ENCODE measurements around the gene COL15A1. TPM values are rescaled to one million over a fixed set of nuclear protein-coding genes. Genes with fewer than 3 reads are reported as not detected.

The COL15A1 gene
- polyA plus RNA-seq, 1 donor: 19.7 TPM

DNA sequence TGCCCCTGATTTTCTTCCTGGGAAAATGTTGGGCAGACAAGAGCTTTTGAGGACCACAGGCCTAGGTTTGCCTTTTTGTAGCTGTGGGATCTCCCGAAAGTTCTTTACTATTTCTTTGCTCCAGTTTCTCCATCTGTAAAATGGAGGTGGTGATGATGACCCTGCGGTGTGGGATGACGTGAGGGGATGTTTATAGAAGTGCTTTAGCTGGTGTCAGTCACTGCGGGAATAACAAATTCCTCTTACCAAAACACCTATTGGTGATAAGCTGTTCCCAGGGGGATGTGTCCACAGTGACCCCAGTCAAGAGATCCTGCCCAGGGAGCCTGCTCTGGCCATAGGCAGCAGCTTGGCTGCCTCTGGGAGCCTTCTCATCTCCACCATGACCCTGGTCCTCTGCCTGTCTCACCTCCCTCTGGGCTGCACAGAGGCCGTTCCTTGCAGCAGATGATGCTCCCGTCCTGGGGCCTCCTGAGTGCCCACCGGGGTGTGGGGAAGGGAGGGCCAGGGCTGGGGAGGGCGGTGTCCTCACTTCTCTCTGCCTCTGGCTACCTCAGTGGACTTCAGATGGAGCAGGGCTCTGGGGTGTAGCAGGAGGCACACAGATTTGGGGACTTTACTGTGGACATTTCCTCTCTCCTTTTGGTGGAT lies 77.2 kb downstream of the COL15A1 start:
- no peak overlapping the region for H3K27ac ChIP-seq (ENCODE audit: low read length)
- no peaks in the 10 kb centered on the region for H3K27me3 ChIP-seq (ENCODE audit: control insufficient read depth, insufficient read depth, low read length)
- no peak for DNase-seq
- H3K36me3 ChIP-seq (ENCODE audit: control insufficient read depth, insufficient read depth, low read length): no peaks in the 10 kb centered on the region
- no peaks in the 10 kb centered on the region for H3K4me1 ChIP-seq (ENCODE audit: control insufficient read depth, insufficient read depth, low read length)
- H3K4me3 ChIP-seq (ENCODE audit: low read length): no peak overlapping the region
- H3K9me3 ChIP-seq (ENCODE audit: control insufficient read depth, low read depth, low read length): no peaks in the 10 kb centered on the region
- WGBS (ENCODE audit: insufficient coverage, low lambda C conversion rate): no CpG with 5 or more reads among the region's 8 CpGs

DNA sequence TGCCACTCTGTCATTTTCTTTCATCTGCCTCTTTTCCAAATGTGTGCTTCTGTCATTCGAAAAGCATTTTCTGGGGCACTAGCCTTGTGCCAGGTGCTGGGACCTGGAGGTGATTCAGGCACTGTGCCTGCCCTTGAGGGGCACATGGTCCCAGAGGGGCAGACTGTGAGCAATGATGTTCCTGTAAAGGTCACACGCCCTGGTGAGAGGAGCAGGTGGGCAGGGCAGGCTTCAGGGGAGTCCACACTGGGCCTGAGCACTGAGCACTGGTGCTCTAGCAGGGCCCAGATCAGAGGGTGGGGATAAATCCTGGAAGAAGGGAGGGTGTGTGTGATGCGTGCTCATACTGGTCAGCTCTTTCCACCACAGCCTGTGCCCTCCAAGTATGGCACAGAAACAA lies 77.8 kb downstream of the COL15A1 start:
- H3K36me3 ChIP-seq (ENCODE audit: control insufficient read depth, insufficient read depth, low read length): no peaks in the 10 kb centered on the region
- no peaks in the 10 kb centered on the region for H3K9me3 ChIP-seq (ENCODE audit: control insufficient read depth, low read depth, low read length)
- no CpG with 5 or more reads among the region's 3 CpGs for WGBS (ENCODE audit: insufficient coverage, low lambda C conversion rate)
- DNase-seq: no peak
- H3K27ac ChIP-seq (ENCODE audit: low read length): no peak overlapping the region
- H3K4me3 ChIP-seq (ENCODE audit: low read length): no peak overlapping the region
- H3K4me1 ChIP-seq (ENCODE audit: control insufficient read depth, insufficient read depth, low read length): no peaks in the 10 kb centered on the region
- H3K27me3 ChIP-seq (ENCODE audit: control insufficient read depth, insufficient read depth, low read length): no peaks in the 10 kb centered on the region

DNA sequence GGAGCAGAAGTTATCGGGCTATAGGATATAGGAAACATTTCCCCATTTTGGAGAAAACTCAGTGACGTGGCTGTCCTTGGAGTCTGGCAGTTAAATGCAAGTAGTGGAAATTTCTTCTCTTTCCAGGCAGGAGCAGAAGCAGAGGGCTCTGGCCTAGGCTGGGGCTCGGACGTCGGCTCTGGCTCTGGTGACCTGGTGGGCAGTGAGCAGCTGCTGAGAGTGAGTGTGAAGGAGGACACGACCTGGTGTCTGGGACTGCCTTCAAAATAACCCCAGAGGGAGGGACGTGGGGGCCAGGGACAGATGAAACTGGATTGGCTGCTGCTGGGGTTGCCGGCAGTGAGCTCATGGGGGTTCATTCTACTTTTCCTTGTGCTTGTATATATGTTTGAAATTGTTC lies 79.5 kb downstream of the COL15A1 start:
- H3K36me3 ChIP-seq (ENCODE audit: control insufficient read depth, insufficient read depth, low read length): no peaks in the 10 kb centered on the region
- no CpG with 5 or more reads among the region's 8 CpGs for WGBS (ENCODE audit: insufficient coverage, low lambda C conversion rate)
- DNase-seq: no peak
- H3K27ac ChIP-seq (ENCODE audit: low read length): no peak overlapping the region
- no peak overlapping the region for H3K4me3 ChIP-seq (ENCODE audit: low read length)
- H3K9me3 ChIP-seq (ENCODE audit: control insufficient read depth, low read depth, low read length): no peaks in the 10 kb centered on the region
- H3K4me1 ChIP-seq (ENCODE audit: control insufficient read depth, insufficient read depth, low read length): no peaks in the 10 kb centered on the region
- no peaks in the 10 kb centered on the region for H3K27me3 ChIP-seq (ENCODE audit: control insufficient read depth, insufficient read depth, low read length)

DNA sequence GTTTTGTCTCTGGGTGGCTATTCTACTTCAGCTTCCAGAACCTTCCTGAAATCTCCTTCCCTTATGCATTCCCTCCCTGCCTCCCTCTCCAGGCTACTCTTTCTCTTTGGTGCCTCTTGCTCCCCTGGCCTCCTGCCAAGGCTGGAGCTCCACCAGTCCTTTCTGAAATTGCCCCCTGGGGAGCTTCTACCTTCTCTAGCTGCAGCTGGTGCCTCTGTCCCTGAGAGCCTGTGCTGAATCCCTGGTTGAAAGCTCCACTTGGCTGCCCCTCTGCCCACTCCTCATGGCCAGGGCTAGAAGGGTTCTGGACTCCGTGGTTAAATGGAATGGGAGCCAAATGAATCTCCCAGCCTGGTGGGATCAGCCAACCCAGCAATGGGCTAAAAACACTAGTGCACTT lies 80.1 kb downstream of the COL15A1 start:
- H3K9me3 ChIP-seq (ENCODE audit: control insufficient read depth, low read depth, low read length): no peaks in the 10 kb centered on the region
- no peak overlapping the region for H3K27ac ChIP-seq (ENCODE audit: low read length)
- no peak for DNase-seq
- H3K36me3 ChIP-seq (ENCODE audit: control insufficient read depth, insufficient read depth, low read length): no peaks in the 10 kb centered on the region
- WGBS (ENCODE audit: insufficient coverage, low lambda C conversion rate): no CpG with 5 or more reads among the region's 1 CpG
- H3K4me3 ChIP-seq (ENCODE audit: low read length): no peak overlapping the region
- H3K27me3 ChIP-seq (ENCODE audit: control insufficient read depth, insufficient read depth, low read length): no peaks in the 10 kb centered on the region
- no peaks in the 10 kb centered on the region for H3K4me1 ChIP-seq (ENCODE audit: control insufficient read depth, insufficient read depth, low read length)

DNA sequence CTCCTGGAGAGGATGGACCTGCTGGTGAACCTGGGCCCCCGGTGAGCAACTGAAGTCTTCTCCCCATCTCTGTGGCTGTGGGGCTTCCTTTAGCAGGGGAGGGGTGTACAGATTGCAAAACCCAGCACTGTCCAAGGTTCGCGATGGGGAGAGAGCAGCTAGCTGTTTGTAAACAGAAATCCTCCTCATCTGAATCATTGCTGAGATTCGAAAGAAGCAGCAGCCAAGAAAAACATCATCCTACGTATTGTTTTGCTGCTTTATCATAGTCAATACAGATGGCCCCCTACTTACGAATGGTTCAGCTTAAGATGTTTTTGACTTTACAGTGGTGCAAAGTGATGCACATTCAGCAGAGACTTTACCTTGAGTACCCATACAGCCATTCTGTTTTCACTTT lies 81.3 kb downstream of the COL15A1 start:
- 80% methylated on average over 1 of the region's 6 CpGs for WGBS (ENCODE audit: insufficient coverage, low lambda C conversion rate)
- no peak overlapping the region for H3K27ac ChIP-seq (ENCODE audit: low read length)
- DNase-seq: no peak

DNA sequence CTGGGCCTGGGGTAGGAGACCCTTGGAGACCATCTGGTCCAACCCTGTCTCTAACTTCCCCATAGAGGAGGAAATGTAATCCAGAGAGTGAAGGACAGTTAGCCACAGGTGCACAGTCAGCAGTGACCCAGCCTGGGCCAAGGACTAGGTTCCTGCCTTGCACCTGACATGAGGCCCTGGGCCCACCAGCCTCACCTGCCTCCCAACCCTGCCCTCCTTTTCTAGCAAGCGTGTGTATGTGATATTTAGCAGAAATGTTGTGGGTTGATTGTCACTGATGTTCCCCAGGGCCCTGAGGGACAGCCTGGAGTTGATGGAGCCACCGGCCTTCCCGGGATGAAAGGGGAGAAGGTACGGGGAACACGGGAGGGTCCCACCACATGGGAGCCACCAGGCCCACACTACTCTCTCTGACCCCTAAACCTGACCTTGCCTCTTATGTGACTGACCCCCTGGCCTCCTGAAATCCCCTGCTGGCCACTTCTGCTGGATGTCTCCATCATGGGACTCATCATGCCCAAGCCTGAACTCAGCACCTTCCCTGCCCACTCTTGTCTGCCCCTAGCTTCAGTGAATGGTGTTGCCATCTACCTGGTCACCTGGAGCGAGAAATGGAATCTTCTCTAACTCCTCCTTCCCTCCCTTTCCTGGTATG lies 82.0 kb downstream of the COL15A1 start:
- Histone ChIP-seq H3K4me1 (ENCODE audit: control insufficient read depth, insufficient read depth, low read length) (no peaks in the 10 kb centered on the region), H3K27ac (ENCODE audit: low read length) (no peak overlapping the region), H3K9me3 (ENCODE audit: control insufficient read depth, low read depth, low read length) (no peaks in the 10 kb centered on the region), H3K36me3 (ENCODE audit: control insufficient read depth, insufficient read depth, low read length) (no peaks in the 10 kb centered on the region), H3K27me3 (ENCODE audit: control insufficient read depth, insufficient read depth, low read length) (no peaks in the 10 kb centered on the region), H3K4me3 (ENCODE audit: low read length) (no peak overlapping the region)
- WGBS (ENCODE audit: insufficient coverage, low lambda C conversion rate): no CpG with 5 or more reads among the region's 6 CpGs
- DNase-seq: no peak

More for the DNA sequence above, 81.3 kb downstream of the COL15A1 start:
- Histone ChIP-seq H3K27me3 (ENCODE audit: control insufficient read depth, insufficient read depth, low read length) (no peaks in the 10 kb centered on the region), H3K4me1 (ENCODE audit: control insufficient read depth, insufficient read depth, low read length) (no peaks in the 10 kb centered on the region), H3K4me3 (ENCODE audit: low read length) (no peak overlapping the region), H3K9me3 (ENCODE audit: control insufficient read depth, low read depth, low read length) (no peaks in the 10 kb centered on the region), H3K36me3 (ENCODE audit: control insufficient read depth, insufficient read depth, low read length) (no peaks in the 10 kb centered on the region)

DNA sequence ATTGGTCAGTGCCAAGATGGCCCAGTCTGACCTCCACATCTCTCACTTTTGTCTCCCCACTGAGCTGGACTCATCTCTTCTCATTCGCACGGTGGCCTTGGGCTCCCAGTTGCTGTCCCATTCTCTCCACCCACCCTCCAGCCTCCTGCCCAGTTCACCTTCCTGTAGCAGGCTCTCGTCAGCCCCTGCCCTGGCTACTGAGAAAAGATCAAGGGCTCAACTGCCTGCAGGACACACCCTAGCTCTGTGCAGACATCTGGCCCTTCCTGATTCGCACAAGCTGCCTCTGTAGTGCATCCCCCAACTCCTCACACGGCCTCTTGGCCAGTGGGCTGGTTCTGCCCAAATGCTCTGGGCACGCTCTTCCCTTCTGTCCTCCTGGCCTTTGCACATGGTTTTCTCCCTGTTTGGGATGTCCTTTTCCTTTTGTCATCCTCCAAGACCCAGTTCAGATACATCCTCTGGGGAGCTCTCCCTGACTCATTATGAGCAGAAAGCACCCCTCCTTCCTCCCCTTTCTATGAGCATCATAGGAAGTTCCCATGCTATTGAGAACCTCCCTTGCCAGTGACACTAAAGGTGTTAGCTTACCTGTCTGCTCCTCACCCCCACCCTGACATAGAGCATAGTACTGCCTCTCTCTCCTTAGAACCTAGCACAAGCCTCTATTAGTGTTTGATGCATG lies 82.7 kb downstream of the COL15A1 start:
- no peak overlapping the region for H3K4me3 ChIP-seq (ENCODE audit: low read length)
- H3K27me3 ChIP-seq (ENCODE audit: control insufficient read depth, insufficient read depth, low read length): no peaks in the 10 kb centered on the region
- no peak for DNase-seq
- no CpG with 5 or more reads among the region's 6 CpGs for WGBS (ENCODE audit: insufficient coverage, low lambda C conversion rate)
- H3K36me3 ChIP-seq (ENCODE audit: control insufficient read depth, insufficient read depth, low read length): no peaks in the 10 kb centered on the region
- no peaks in the 10 kb centered on the region for H3K4me1 ChIP-seq (ENCODE audit: control insufficient read depth, insufficient read depth, low read length)
- no peak overlapping the region for H3K27ac ChIP-seq (ENCODE audit: low read length)
- no peaks in the 10 kb centered on the region for H3K9me3 ChIP-seq (ENCODE audit: control insufficient read depth, low read depth, low read length)

DNA sequence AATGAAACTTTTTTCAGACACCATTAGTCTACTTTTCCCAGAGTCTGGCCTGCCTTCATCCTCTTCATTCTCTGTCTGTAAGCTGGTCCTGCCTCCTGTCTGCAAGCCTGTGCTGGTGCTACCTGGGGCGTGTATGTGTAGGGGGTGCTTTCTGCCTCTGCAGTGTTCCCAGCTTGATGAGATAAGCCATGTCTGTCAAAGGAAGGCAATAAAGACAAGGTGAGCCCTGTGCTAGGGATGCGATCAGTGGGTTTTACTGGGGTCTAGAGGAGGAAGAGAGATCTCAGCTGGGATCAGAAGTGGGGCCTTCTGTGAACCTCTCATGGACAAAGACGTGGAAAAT lies 83.2 kb downstream of the COL15A1 start:
- Histone ChIP-seq H3K9me3 (ENCODE audit: control insufficient read depth, low read depth, low read length) (no peaks in the 10 kb centered on the region), H3K4me3 (ENCODE audit: low read length) (no peak overlapping the region), H3K27ac (ENCODE audit: low read length) (no peak overlapping the region), H3K36me3 (ENCODE audit: control insufficient read depth, insufficient read depth, low read length) (no peaks in the 10 kb centered on the region), H3K4me1 (ENCODE audit: control insufficient read depth, insufficient read depth, low read length) (no peaks in the 10 kb centered on the region), H3K27me3 (ENCODE audit: control insufficient read depth, insufficient read depth, low read length) (no peaks in the 10 kb centered on the region)
- no peak for DNase-seq
- WGBS (ENCODE audit: insufficient coverage, low lambda C conversion rate): no CpG with 5 or more reads among the region's 3 CpGs

DNA sequence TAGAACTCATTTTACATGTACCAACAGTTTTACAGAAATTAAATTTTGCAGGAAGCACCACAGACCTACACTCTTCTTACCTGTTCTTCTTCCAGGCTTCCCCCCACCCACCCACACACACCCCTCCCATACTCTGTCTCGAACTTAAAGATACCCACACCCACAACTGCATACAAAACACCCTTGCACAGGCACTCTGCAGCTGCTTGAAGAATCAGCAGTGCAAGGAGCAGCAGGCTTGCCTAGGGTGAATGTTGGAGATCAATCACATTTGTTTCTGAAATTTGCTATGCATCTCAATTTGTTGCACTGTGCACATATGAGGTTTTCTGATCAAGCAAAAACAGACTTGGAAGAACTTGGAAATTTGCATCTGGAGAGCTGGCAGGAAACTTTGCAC lies 83.7 kb downstream of the COL15A1 start:
- no peaks in the 10 kb centered on the region for H3K27me3 ChIP-seq (ENCODE audit: control insufficient read depth, insufficient read depth, low read length)
- no peaks in the 10 kb centered on the region for H3K9me3 ChIP-seq (ENCODE audit: control insufficient read depth, low read depth, low read length)
- WGBS (ENCODE audit: insufficient coverage, low lambda C conversion rate): no CpG with 5 or more reads among the region's 1 CpG
- DNase-seq: no peak
- H3K4me1 ChIP-seq (ENCODE audit: control insufficient read depth, insufficient read depth, low read length): no peaks in the 10 kb centered on the region
- H3K36me3 ChIP-seq (ENCODE audit: control insufficient read depth, insufficient read depth, low read length): no peaks in the 10 kb centered on the region
- H3K27ac ChIP-seq (ENCODE audit: low read length): no peak overlapping the region
- no peak overlapping the region for H3K4me3 ChIP-seq (ENCODE audit: low read length)

DNA sequence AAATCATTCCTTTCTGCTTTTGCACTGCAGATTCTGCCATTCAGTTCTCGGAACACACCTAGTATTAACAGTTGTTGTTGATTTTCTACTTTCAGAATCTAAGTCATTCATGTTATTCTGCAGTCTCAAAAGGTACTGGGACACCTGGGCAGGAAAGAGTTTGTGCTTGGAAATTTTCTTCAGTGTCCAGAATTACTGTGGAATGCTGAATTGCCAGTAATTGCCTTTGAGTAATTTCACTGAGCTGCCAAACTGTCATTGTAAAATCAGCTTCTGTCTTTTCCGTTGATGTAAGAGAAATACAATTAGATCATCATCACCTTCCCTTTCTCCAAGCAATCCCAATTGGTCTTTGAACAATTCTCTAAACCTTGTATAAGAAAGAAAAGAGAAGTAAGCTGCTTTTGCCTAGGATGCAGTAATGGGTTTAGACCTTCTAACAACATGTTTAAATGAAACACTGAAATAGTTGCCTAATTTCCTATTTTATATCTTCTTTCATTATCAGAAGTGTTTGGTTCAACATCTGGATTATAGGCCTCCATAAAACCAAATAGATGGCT lies 85.5 kb downstream of the COL15A1 start:
- no peaks in the 10 kb centered on the region for H3K9me3 ChIP-seq (ENCODE audit: control insufficient read depth, low read depth, low read length)
- 100% methylated on average over 1 of the region's 2 CpGs for WGBS (ENCODE audit: insufficient coverage, low lambda C conversion rate)
- no peak overlapping the region for H3K27ac ChIP-seq (ENCODE audit: low read length)

More for the DNA sequence above, 85.5 kb downstream of the COL15A1 start:
- no peak for DNase-seq
- Histone ChIP-seq H3K4me3 (ENCODE audit: low read length) (no peak overlapping the region), H3K4me1 (ENCODE audit: control insufficient read depth, insufficient read depth, low read length) (no peaks in the 10 kb centered on the region), H3K27me3 (ENCODE audit: control insufficient read depth, insufficient read depth, low read length) (peaks cover 4% of the 10 kb centered on the region), H3K36me3 (ENCODE audit: control insufficient read depth, insufficient read depth, low read length) (no peaks in the 10 kb centered on the region)

Measured in large intestine (tissue), 3 donors.